HUES6 (cell line): ENCODE data around the gene A3GALT2.

Source experiments
- H3K27ac ChIP-seq: 2 replicates; pipeline ENCODE4 v1.7.0; 2013; ENCODE audit warnings: low read depth, mild to moderate bottlenecking, low read length, inconsistent platforms
- H3K27me3 ChIP-seq: 2 replicates; pipeline ENCODE4 v1.6.1; 2013; ENCODE audit warnings: low read length; ENCODE audit not compliant: control insufficient read depth, insufficient read depth
- H3K36me3 ChIP-seq: 2 replicates; pipeline ENCODE4 v1.6.1; 2013; ENCODE audit warnings: low read length; ENCODE audit not compliant: control insufficient read depth, insufficient read depth
- H3K4me1 ChIP-seq: 2 replicates; pipeline ENCODE4 v1.6.1; 2013; ENCODE audit warnings: low read length; ENCODE audit not compliant: control insufficient read depth, insufficient read depth
- H3K4me3 ChIP-seq: 2 replicates; pipeline ENCODE4 v1.5.1; 2013; ENCODE audit warnings: low read depth, low read length
- H3K9ac ChIP-seq: one replicate; pipeline ENCODE4 v1.6.1; 2013; ENCODE audit warnings: mild to moderate bottlenecking, low read length
- H3K9me3 ChIP-seq: 2 replicates; pipeline ENCODE4 v1.6.1; 2013; ENCODE audit warnings: low read depth, low read length; ENCODE audit not compliant: control insufficient read depth, insufficient read depth

Gene A3GALT2

GRCh38 chr1:33331444-33332356, 10.8 kb upstream of the A3GALT2 start:
- Histone ChIP-seq H3K27ac (no peak overlapping the region), H3K9ac (no peak overlapping the region), H3K27me3 (peaks cover 23% of the 10 kb centered on the region; the same call in 1 of the 2 replicates), H3K9me3 (no peaks in the 10 kb centered on the region), H3K36me3 (peaks cover 57% of the 10 kb centered on the region), H3K4me3 (no peak overlapping the region), H3K4me1 (no peaks in the 10 kb centered on the region)

GRCh38 chr1:33330906-33331305, 10.0 kb upstream of the A3GALT2 start:
- no peak overlapping the region for H3K9ac ChIP-seq
- H3K27ac ChIP-seq = no peak overlapping the region
- no peaks in the 10 kb centered on the region for H3K4me1 ChIP-seq
- H3K9me3 ChIP-seq = no peaks in the 10 kb centered on the region
- no peak overlapping the region for H3K4me3 ChIP-seq
- peaks cover 63% of the 10 kb centered on the region for H3K36me3 ChIP-seq
- peaks cover 17% of the 10 kb centered on the region; the same call in 1 of the 2 replicates for H3K27me3 ChIP-seq

- H3K27ac ChIP-seq = no peak overlapping the region
- no peaks in the 10 kb centered on the region for H3K4me1 ChIP-seq
- H3K4me3 ChIP-seq = no peak overlapping the region
- peaks cover 68% of the 10 kb centered on the region for H3K36me3 ChIP-seq
- H3K9ac ChIP-seq = no peak overlapping the region
- peaks cover 17% of the 10 kb centered on the region; the same call in 1 of the 2 replicates for H3K27me3 ChIP-seq
- H3K9me3 ChIP-seq = no peaks in the 10 kb centered on the region
Measured at GRCh38 chr1:33330361-33330890, 9.5 kb upstream of the A3GALT2 start.

GRCh38 chr1:33329600-33330305, 8.9 kb upstream of the A3GALT2 start:
- H3K4me3 ChIP-seq = no peak overlapping the region
- no peak overlapping the region for H3K9ac ChIP-seq
- H3K27ac ChIP-seq = no peak overlapping the region
- H3K36me3 ChIP-seq = peaks cover 74% of the 10 kb centered on the region
- no peaks in the 10 kb centered on the region for H3K4me1 ChIP-seq
- peaks cover 11% of the 10 kb centered on the region; the same call in 1 of the 2 replicates for H3K27me3 ChIP-seq
- H3K9me3 ChIP-seq = no peaks in the 10 kb centered on the region

GRCh38 chr1:33328817-33329216, 7.9 kb upstream of the A3GALT2 start:
- H3K4me1 ChIP-seq = no peaks in the 10 kb centered on the region
- no peaks in the 10 kb centered on the region for H3K9me3 ChIP-seq
- peaks cover 80% of the 10 kb centered on the region for H3K36me3 ChIP-seq
- peaks cover 3% of the 10 kb centered on the region; the same call in 1 of the 2 replicates for H3K27me3 ChIP-seq
- no peak overlapping the region for H3K9ac ChIP-seq
- H3K27ac ChIP-seq = no peak overlapping the region
- H3K4me3 ChIP-seq = no peak overlapping the region

- Histone ChIP-seq H3K27ac (no peak overlapping the region), H3K4me3 (no peak overlapping the region), H3K27me3 (no peaks in the 10 kb centered on the region), H3K36me3 (peaks cover 73% of the 10 kb centered on the region), H3K9ac (no peak overlapping the region), H3K4me1 (no peaks in the 10 kb centered on the region), H3K9me3 (no peaks in the 10 kb centered on the region)
Measured at GRCh38 chr1:33327587-33328325, 6.9 kb upstream of the A3GALT2 start.

GRCh38 chr1:33326785-33327184, 5.9 kb upstream of the A3GALT2 start:
- H3K27me3 ChIP-seq = no peaks in the 10 kb centered on the region
- no peaks in the 10 kb centered on the region for H3K4me1 ChIP-seq
- H3K36me3 ChIP-seq = peaks cover 64% of the 10 kb centered on the region
- H3K9ac ChIP-seq = no peak overlapping the region
- H3K27ac ChIP-seq = no peak overlapping the region
- no peak overlapping the region for H3K4me3 ChIP-seq
- H3K9me3 ChIP-seq = no peaks in the 10 kb centered on the region

GRCh38 chr1:33324677-33325575, 4.0 kb upstream of the A3GALT2 start:
- H3K4me1 ChIP-seq = no peaks in the 10 kb centered on the region
- peaks cover 54% of the 10 kb centered on the region for H3K36me3 ChIP-seq
- no peak overlapping the region for H3K27ac ChIP-seq
- no peak overlapping the region for H3K9ac ChIP-seq
- no peaks in the 10 kb centered on the region for H3K9me3 ChIP-seq
- H3K4me3 ChIP-seq = no peak overlapping the region
- no peaks in the 10 kb centered on the region for H3K27me3 ChIP-seq

GRCh38 chr1:33323663-33324477, 3.0 kb upstream of the A3GALT2 start:
- Histone ChIP-seq H3K4me1 (no peaks in the 10 kb centered on the region), H3K4me3 (no peak overlapping the region), H3K27me3 (peaks cover under 1% of the 10 kb centered on the region; the same call in 1 of the 2 replicates), H3K27ac (no peak overlapping the region), H3K9ac (no peak overlapping the region), H3K36me3 (peaks cover 43% of the 10 kb centered on the region), H3K9me3 (no peaks in the 10 kb centered on the region)
